Activated CD8-positive, alpha-beta memory T cell treated with anti-CD3 and anti-CD28 coated beads, Interleukin-2, amount 10 ng/mL, durations not matched to agents 7 days and 5 days (primary cell): ENCODE data around the gene NPBWR2. TPM values are rescaled to one million over a fixed set of nuclear protein-coding genes. Genes with fewer than 3 reads are reported as not detected.

Experiments
- ATAC-seq: fragments of 150-1000 bp; cut with Tn5 transposase; one replicate; pipeline ENCODE4 v1.10.0; 2021; ENCODE audit warnings: moderate library complexity
- CTCF ChIA-PET: fragments of 350-600 bp; sonication (Branson Sonifier 250); formaldehyde crosslinking; loops from one replicate; lab custom pipeline; 2021; ENCODE audit warnings: antibody characterized with exemption; lab: Charles Lee
- DNase-seq: peaks from one replicate; pipeline ENCODE4 v3.0.0-alpha.2; 2020
- H3K27ac Mint-ChIP-seq: one replicate; pipeline ENCODE4 v1.8.0; 2021; ENCODE audit warnings: mild to moderate bottlenecking, mixed read lengths
- H3K27me3 Mint-ChIP-seq: one replicate; pipeline ENCODE4 v1.8.0; 2021; ENCODE audit warnings: mixed read lengths
- H3K36me3 Mint-ChIP-seq: one replicate; pipeline ENCODE4 v1.8.0; 2021; ENCODE audit warnings: mild to moderate bottlenecking, mixed read lengths
- H3K4me1 Mint-ChIP-seq: one replicate; pipeline ENCODE4 v1.8.0; 2021; ENCODE audit warnings: mixed read lengths
- H3K4me3 Mint-ChIP-seq: one replicate; pipeline ENCODE4 v1.8.0; 2021; ENCODE audit warnings: mild to moderate bottlenecking, moderate library complexity, mixed read lengths
- H3K9me3 Mint-ChIP-seq: one replicate; pipeline ENCODE4 v1.8.0; 2022; ENCODE audit warnings: low read depth, mixed read lengths
- total RNA-seq, 2 experiments: library from RNA; stranded (reverse); gene quantifications; one replicate each; pipeline ENCODE4 v1.2.3, GENCODE V29; 2021

NPBWR2 gene
- total RNA-seq, 2 experiments from 2014 or later, result not detected

GRCh38 chr20:64071341-64072332 is 35.7 kb downstream of the NPBWR2 start:
- no peaks in the 10 kb centered on the region for H3K9me3 Mint-ChIP-seq
- H3K4me1 Mint-ChIP-seq, result peaks cover 51% of the 10 kb centered on the region
- ATAC-seq (no peak), DNase-seq (no peak)
- peaks cover 16% of the 10 kb centered on the region for H3K36me3 Mint-ChIP-seq
- H3K27me3 Mint-ChIP-seq, result no peaks in the 10 kb centered on the region
- CTCF ChIA-PET, result interaction anchor here (0.6 to 2.5 kb wide), 6 partner anchors 9 to 575 kb away, joined by 3 to 12 read pairs (median 4); partner anchors contain the start of genes PRPF6 and TCEA2
- no peak overlapping the region for H3K4me3 Mint-ChIP-seq
- peak overlapping the region; percentile 32 for H3K27ac Mint-ChIP-seq

GRCh38 chr20:64070244-64070993 is 36.9 kb downstream of the NPBWR2 start:
- CTCF ChIA-PET, result interaction anchor here (1.0 to 7.1 kb wide), 7 partner anchors 8 to 533 kb away, joined by 3 to 63 read pairs (median 3); partner anchors contain the start of genes OPRL1 and RGS19
- no peak overlapping the region for H3K27ac Mint-ChIP-seq

DNA sequence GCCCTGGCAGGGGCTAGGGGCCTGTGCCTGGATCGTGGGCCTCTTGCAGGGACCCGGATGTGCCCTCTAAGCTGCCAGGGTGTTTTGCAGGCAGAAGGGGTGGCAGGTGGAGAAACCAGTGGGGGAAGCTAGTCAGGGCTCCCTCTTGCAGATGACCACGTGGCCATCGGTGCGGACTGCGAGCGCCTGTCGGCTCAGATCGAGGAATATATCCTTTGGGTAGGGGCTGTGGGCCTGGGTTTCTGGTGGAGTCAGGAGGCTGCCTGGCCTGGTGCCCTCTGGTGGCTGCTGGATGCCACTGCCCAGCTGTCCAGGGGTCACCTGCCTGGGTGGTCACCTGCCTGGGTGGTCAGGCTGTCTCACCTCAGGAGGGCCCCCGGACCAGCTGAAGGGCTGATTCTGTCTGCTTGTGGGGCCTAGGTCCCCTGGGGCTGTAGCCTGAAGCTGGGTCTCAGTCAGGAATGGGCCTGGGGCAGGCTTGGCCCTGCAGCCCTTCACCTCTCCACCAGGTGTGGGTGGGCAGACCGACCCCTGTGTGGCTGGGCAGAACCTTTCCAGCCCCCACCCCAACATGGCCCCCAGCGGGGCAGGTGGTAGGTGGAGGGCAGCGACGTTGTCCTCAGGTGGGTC is 37.6 kb downstream of the NPBWR2 start:
- H3K9me3 Mint-ChIP-seq, result no peaks in the 10 kb centered on the region
- no peak for ATAC-seq
- no peak overlapping the region for H3K27ac Mint-ChIP-seq
- H3K4me3 Mint-ChIP-seq, result no peak overlapping the region
- no peaks in the 10 kb centered on the region for H3K27me3 Mint-ChIP-seq
- H3K36me3 Mint-ChIP-seq, result peaks cover 11% of the 10 kb centered on the region
- CTCF ChIA-PET, result interaction anchor here (1.0 to 7.1 kb wide), 8 partner anchors 9 to 532 kb away, joined by 3 to 63 read pairs (median 4); partner anchors contain the start of genes OPRL1 and RGS19
- H3K4me1 Mint-ChIP-seq, result peaks cover 56% of the 10 kb centered on the region
- DNase-seq, result no peak

More at GRCh38 chr20:64070244-64070993, 36.9 kb downstream of the NPBWR2 start:
- DNase-seq (no peak), ATAC-seq (no peak)
- Mint-ChIP-seq H3K4me1 (peaks cover 51% of the 10 kb centered on the region), H3K9me3 (no peaks in the 10 kb centered on the region), H3K4me3 (no peak overlapping the region), H3K36me3 (peaks cover 14% of the 10 kb centered on the region), H3K27me3 (no peaks in the 10 kb centered on the region)

GRCh38 chr20:64069209-64069613 is 38.2 kb downstream of the NPBWR2 start:
- CTCF ChIA-PET, result interaction anchor here (1.0 to 7.1 kb wide), 7 partner anchors 9 to 531 kb away, joined by 3 to 63 read pairs (median 6); partner anchors contain the start of genes OPRL1 and RGS19
- no peaks in the 10 kb centered on the region for H3K27me3 Mint-ChIP-seq
- peaks cover 57% of the 10 kb centered on the region for H3K4me1 Mint-ChIP-seq
- no peak overlapping the region for H3K4me3 Mint-ChIP-seq
- no peak overlapping the region for H3K27ac Mint-ChIP-seq
- H3K36me3 Mint-ChIP-seq, result peaks cover 7% of the 10 kb centered on the region
- DNase-seq (no peak), ATAC-seq (no peak)
- no peaks in the 10 kb centered on the region for H3K9me3 Mint-ChIP-seq

DNA sequence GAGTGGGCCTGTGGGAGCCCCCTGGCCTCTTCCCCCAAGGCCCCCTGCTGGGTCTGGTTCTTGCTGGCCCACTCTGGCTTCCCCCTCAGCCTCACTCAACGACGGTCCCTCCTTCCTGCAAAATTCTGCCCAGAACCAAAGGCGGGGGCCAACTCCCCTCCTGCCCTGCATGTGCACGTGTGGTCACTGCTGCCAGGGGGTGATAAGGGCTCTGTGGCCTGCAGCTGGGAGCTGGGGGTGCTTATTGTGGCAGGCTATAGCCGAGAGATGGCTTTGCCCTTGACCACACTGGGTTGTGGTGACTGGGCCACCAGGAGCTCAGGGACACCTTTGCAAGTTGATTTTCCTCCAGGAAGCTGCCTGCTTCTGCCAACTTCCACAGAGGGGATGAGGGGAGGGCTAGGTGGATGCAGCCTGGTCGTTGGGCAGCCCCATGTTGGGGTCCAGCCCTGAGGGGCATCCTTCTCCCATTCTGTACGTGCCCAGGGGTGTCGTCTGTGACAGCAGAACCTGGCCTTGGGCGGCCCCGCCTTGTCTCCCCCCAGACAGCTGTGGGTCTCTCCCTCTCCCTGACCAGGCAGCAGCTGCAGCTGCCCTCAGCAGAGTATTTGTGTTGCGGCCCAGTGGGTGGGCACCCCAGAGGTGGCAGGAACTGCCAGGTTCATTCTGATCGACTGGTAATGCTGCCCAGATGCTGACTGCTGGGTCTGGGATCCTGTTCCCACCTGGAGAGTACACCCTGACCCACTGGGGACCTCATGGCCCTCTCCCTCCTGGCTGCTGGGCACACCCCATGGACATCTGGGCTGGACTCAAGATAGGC is 38.8 kb downstream of the NPBWR2 start:
- CTCF ChIA-PET, result interaction anchor here (1.2 to 7.1 kb wide), 4 partner anchors 10 to 43 kb away, joined by 3 to 63 read pairs (median 9); partner anchors contain the start of genes OPRL1 and RGS19
- no peaks in the 10 kb centered on the region for H3K9me3 Mint-ChIP-seq
- no peak overlapping the region for H3K4me3 Mint-ChIP-seq
- no peak overlapping the region for H3K27ac Mint-ChIP-seq
- DNase-seq (no peak), ATAC-seq (no peak)
- H3K4me1 Mint-ChIP-seq, result peaks cover 59% of the 10 kb centered on the region
- H3K27me3 Mint-ChIP-seq, result no peaks in the 10 kb centered on the region
- H3K36me3 Mint-ChIP-seq, result peaks cover 5% of the 10 kb centered on the region

DNA sequence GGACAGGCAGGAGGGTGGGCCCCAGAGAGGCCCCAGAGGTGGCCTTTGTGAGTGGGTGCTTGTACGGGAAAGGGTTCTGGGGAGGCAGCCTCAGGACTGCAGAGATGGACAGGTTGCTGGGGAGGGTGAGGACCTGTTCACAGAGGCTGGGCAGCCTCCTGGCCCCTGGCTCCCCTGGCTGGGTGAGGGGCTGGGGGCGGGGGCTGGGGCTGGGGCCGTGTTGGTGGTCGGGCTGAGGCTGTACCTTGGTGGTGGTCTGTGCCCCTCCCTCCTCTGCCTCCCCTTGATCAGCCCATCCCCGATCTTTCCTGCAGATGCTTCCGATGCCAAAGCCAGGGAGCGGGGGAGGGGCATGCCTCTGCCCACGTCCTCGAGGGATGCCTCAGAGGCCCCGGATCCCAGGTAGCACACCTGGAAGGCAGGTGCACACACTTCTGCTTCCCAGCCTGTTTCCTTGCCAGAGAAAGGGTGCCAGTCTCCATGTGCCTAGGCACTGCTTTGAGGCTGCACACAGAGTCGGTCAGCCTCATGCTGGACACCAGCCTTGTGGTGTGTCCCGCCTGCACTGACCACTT is 39.5 kb downstream of the NPBWR2 start:
- Mint-ChIP-seq H3K9me3 (no peaks in the 10 kb centered on the region), H3K27me3 (no peaks in the 10 kb centered on the region), H3K36me3 (peaks cover 2% of the 10 kb centered on the region), H3K4me3 (no peak overlapping the region), H3K27ac (peak overlapping the region; percentile 70), H3K4me1 (peaks cover 58% of the 10 kb centered on the region)
- DNase-seq, result no peak
- ATAC-seq, result no peak
- CTCF ChIA-PET, result interaction anchor here (1.6 to 7.1 kb wide), 2 partner anchors 11 to 28 kb away, joined by 6 to 63 read pairs; partner anchors contain the start of genes OPRL1 and RGS19

DNA sequence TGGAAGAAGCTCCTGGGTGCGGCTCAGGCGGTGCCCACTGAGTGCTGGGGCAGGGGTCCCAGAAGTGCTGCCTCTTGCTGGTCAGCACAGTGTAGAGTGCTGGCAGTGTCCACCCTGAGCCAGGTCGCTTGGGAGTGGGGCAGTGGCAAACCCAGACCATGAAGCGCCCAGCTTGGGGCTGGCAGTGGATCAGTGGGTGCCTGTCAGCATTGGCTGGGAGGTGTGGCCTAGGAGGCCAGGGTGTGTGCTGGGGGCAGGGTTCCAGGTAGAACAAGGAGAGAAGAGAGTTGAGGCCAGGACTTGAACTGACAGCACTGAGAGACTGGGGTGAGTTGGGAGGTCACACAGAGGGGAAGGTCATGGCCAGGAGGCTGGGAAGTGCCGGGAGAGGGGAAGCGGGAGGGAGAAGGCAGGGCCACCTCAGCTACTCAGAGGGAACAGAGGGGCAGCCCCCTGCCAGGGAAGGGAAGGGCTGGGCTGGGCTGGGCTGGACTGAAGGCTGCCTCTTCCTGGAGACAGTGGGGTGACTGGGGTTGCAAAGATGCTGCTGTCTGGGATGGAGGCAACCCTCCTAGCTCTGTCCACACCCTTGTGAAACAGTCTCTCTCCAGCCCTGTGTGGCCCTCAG is 40.2 kb downstream of the NPBWR2 start:
- Mint-ChIP-seq H3K36me3 (no peaks in the 10 kb centered on the region), H3K27me3 (no peaks in the 10 kb centered on the region), H3K4me1 (peaks cover 55% of the 10 kb centered on the region), H3K4me3 (no peak overlapping the region), H3K27ac (peak overlapping the region; percentile 70), H3K9me3 (no peaks in the 10 kb centered on the region)
- no peak for ATAC-seq
- no peak for DNase-seq
- CTCF ChIA-PET, result interaction anchor here (0.7 to 7.1 kb wide), 5 partner anchors 10 to 54 kb away, joined by 3 to 63 read pairs (median 9); partner anchors contain the start of genes OPRL1 and RGS19

DNA sequence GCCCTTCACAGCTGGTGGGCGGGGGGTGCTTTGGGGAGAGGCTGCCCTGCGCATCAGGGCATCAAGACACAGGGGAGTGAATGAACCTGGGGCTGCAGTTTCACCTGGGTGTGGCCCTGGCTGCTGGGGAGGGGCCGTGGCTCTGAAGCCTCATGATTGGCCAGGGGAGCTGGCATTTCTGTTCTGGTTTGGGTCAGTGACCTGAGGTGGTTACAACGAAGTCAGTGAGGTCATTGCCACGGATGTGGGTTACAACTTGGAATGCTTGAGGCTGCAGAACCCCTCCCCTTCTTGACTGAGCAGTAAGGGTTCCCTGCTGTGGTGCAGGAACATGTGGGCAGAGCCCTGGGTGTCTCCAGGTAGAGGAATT is 41.4 kb downstream of the NPBWR2 start:
- Mint-ChIP-seq H3K4me3 (peak overlapping the region; percentile 44), H3K36me3 (no peaks in the 10 kb centered on the region), H3K27me3 (no peaks in the 10 kb centered on the region), H3K27ac (peak overlapping the region; percentile 90), H3K4me1 (peaks cover 57% of the 10 kb centered on the region), H3K9me3 (no peaks in the 10 kb centered on the region)
- DNase-seq, result peak; percentile 95
- CTCF ChIA-PET, result interaction anchor here (1.0 to 7.1 kb wide), 8 partner anchors 9 to 291 kb away, joined by 3 to 63 read pairs (median 7); partner anchors contain the start of genes OPRL1, PRPF6, RGS19 and SAMD10
- ATAC-seq, result peak; percentile 72

DNA sequence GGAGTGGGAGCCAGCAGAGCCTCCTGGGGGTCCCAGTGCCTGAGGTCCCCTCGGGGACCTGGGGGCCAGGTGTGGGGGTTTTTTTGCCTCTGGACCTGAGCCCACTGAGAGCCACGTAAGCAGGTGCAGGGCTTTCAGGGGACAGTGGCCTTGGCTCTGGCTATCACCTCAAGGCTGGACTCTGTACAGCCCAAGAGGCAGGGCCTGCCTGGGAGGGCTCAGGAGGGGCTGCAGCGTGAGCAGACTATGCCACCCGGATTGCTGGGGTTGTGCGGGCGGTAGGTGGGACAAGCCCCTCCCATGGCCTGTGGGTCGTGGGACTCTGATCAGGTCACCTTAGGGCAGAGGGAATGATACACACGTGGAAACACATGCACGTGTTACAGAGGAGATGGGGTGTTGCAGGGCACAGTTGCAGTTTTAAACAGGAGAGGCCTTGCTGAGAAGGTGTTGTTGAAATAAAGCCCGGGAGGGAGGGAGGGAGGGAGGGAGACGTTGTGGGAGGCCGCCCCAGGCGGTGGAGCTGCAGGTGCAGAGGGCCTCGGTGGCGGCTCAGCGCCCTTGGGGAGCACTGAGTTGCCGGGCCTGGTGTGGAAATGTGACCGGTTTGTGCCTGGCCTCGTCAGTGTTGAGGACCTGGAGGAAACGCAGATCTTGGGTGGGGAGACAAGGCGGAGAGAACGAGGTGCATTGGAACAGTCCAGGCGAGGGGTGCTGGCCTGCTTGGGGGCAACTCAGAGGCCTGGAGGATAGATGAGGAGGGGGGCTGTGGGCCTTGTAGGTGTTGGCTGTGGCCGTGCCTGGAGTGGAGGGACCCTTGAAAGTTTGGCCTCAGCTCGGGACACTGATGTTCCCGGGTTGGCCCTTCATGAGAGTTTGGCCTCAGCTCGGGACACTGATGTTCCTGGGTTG is 42.0 kb downstream of the NPBWR2 start:
- no peak for DNase-seq
- Mint-ChIP-seq H3K9me3 (no peaks in the 10 kb centered on the region), H3K36me3 (no peaks in the 10 kb centered on the region), H3K4me3 (peak overlapping the region; percentile 44), H3K27ac (peak overlapping the region; percentile 90), H3K27me3 (no peaks in the 10 kb centered on the region), H3K4me1 (peaks cover 57% of the 10 kb centered on the region)
- ATAC-seq, result no peak
- CTCF ChIA-PET, result interaction anchor here (0.8 to 7.1 kb wide), 9 partner anchors 8 to 290 kb away, joined by 3 to 63 read pairs (median 5); partner anchors contain the start of genes OPRL1, PRPF6, RGS19 and SAMD10

- Mint-ChIP-seq H3K27ac (peak overlapping the region; percentile 85), H3K9me3 (no peaks in the 10 kb centered on the region), H3K4me1 (peaks cover 57% of the 10 kb centered on the region), H3K36me3 (no peaks in the 10 kb centered on the region), H3K27me3 (no peaks in the 10 kb centered on the region), H3K4me3 (peak overlapping the region; percentile 85)
- CTCF ChIA-PET, result interaction anchor here (1.0 to 7.1 kb wide), 4 partner anchors 9 to 84 kb away, joined by 3 to 63 read pairs (median 14); partner anchors contain the start of genes OPRL1, RGS19 and SAMD10
- DNase-seq (no peak), ATAC-seq (no peak)
Observed at GRCh38 chr20:64064145-64064698, 43.1 kb downstream of the NPBWR2 start.
